ENCODE data around the gene RHBDD2. TPM values are rescaled to one million over a fixed set of nuclear protein-coding genes. Genes with fewer than 3 reads are reported as not detected.
A peak's percentile ranks its signal among the peaks of the same experiment; 100 is the strongest.

RHBDD2 gene
- total and polyA plus RNA-seq, 9 of the 15 experiments (the other 6 are each of a cell fraction or from before 2014, with no cell fraction given) = 3.3 to 36.7 (median 17.9) TPM

- TF ChIP-seq ZBTB49 (CRISPR knock-in tag; IDR thresholded peaks at IDR 0.05; ENCODE audit: borderline replicate concordance) = no peak
- TF ChIP-seq AFF1 (IDR thresholded peaks at IDR 0.05; ENCODE audit: low read depth in 1 of 2, partially characterized antibody in 2 of 2) = peak in 1 of 2 experiments; percentile 35
- no peak for TF ChIP-seq ZNF561 (CRISPR knock-in tag; conservative IDR thresholded peaks at IDR 0.05)
- peak; percentile 86; the same call in 1 of the 2 replicates for TF ChIP-seq HDGF (IDR thresholded peaks at IDR 0.05)
- no peak for TF ChIP-seq ZKSCAN1 (IDR thresholded peaks at IDR 0.05; ENCODE audit: low read depth, low read length)
- TF ChIP-seq ARID3B (CRISPR knock-in tag; IDR thresholded peaks at IDR 0.05; ENCODE audit: borderline replicate concordance) = 0 out of 2 replicates have a peak, but pooled peaks have one; percentile 42
- 0 out of 2 replicates have a peak, but pooled peaks have one; percentile 19 for TF ChIP-seq ARID2 (IDR thresholded peaks at IDR 0.05)
- TF ChIP-seq POLR2A (conservative IDR thresholded peaks at IDR 0.05) = peak; percentile 64; the same call in 1 of the 2 replicates
- TF ChIP-seq ZNF347 (CRISPR knock-in tag; IDR thresholded peaks at IDR 0.05; ENCODE audit: low read depth) = no peak
Observed at GRCh38 chr7:75878312-75878768, 494 bp upstream of the RHBDD2 start (continued).

All from K562 (cell line).